ENCODE results near the gene TBC1D21.

DNA sequence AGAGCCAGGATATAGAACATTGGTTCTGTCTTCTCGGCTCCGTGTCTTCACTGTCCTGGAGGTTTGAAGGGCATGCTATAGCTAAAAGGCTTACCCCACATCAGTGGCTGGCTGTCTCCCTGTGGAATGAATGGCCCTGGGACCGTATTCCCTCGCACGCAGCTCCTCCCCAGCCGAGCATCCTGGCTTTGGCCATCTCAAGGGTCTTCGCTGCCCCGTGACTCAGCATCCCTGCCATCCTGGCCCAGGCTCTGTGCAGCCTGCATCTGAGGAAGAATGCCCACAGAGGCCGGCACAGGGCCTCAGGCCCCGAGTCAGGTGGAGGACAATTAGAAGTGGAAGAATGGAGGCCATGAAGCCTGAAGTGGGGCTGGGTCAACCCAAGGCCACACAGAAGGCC lies 63.9 kb downstream of the TBC1D21 start:
- TF ChIP-seq CTCF (conservative IDR thresholded peaks at IDR 0.05) (no peak), EZH2 (IDR thresholded peaks at IDR 0.05; ENCODE audit: low read depth) (no peak)

Data from PC-9 (cell line).